H9 (cell line): Measurements from ENCODE around the gene MAS1. TPM values are rescaled to one million over a fixed set of nuclear protein-coding genes. Genes with fewer than 3 reads are reported as not detected.

ENCODE experiments used
- DNase-seq: peaks from one replicate; pipeline ENCODE4 v3.0.0-alpha.2; 2017
- H2AFZ ChIP-seq: one replicate; pipeline ENCODE4 v1.6.1; 2013; ENCODE audit warnings: mild to moderate bottlenecking, low read length, control low read depth, moderate library complexity
- H2AK5ac ChIP-seq: 2 replicates; pipeline ENCODE4 v1.6.1; 2013; ENCODE audit warnings: low read length, control low read depth, mixed read lengths; ENCODE audit not compliant: insufficient read length
- H2BK120ac ChIP-seq: one replicate; pipeline ENCODE4 v1.6.1; 2013; ENCODE audit warnings: low read depth, mild to moderate bottlenecking, low read length, control low read depth, inconsistent platforms; ENCODE audit not compliant: poor library complexity, severe bottlenecking
- H2BK12ac ChIP-seq: 2 replicates; pipeline ENCODE4 v1.6.1; 2013; ENCODE audit warnings: low read length, control low read depth, mixed read lengths, low read depth; ENCODE audit not compliant: insufficient read length
- H2BK15ac ChIP-seq: 2 replicates; pipeline ENCODE4 v1.6.1; 2013; ENCODE audit warnings: low read depth, low read length, control low read depth
- H2BK20ac ChIP-seq: one replicate; pipeline ENCODE4 v1.6.1; 2013; ENCODE audit warnings: low read depth, mild to moderate bottlenecking, low read length, control low read depth, inconsistent platforms; ENCODE audit not compliant: poor library complexity, severe bottlenecking
- H2BK5ac ChIP-seq: 2 replicates; pipeline ENCODE4 v1.6.1; 2013; ENCODE audit warnings: low read length, control low read depth, mixed read lengths; ENCODE audit not compliant: insufficient read length
- H3K14ac ChIP-seq: 2 replicates; pipeline ENCODE4 v1.6.1; 2013; ENCODE audit warnings: low read length, control low read depth; ENCODE audit not compliant: insufficient read depth
- H3K18ac ChIP-seq: 2 replicates; pipeline ENCODE4 v1.6.1; 2013; ENCODE audit warnings: low read depth, mild to moderate bottlenecking, mixed read lengths, low read length, control low read depth; ENCODE audit not compliant: insufficient read length
- H3K23ac ChIP-seq: 2 replicates; pipeline ENCODE4 v1.6.1; 2013; ENCODE audit warnings: low read length, control low read depth, mixed read lengths, low read depth; ENCODE audit not compliant: insufficient read length
- H3K23me2 ChIP-seq: 2 replicates; pipeline ENCODE4 v1.6.1; 2013; ENCODE audit warnings: low read depth, mild to moderate bottlenecking, mixed read lengths, low read length, control low read depth; ENCODE audit not compliant: insufficient read length, poor library complexity, severe bottlenecking
- H3K27ac ChIP-seq: 2 replicates; pipeline ENCODE4 v1.5.1; 2013; ENCODE audit warnings: low read length, control low read depth, mixed read lengths, low read depth; ENCODE audit not compliant: insufficient read length
- H3K27me3 ChIP-seq: 2 replicates; pipeline ENCODE4 v1.6.1; 2013; ENCODE audit warnings: low read length, control low read depth, inconsistent platforms; ENCODE audit not compliant: insufficient read depth
- H3K4ac ChIP-seq: 2 replicates; pipeline ENCODE4 v1.6.1; 2013; ENCODE audit warnings: low read depth, mild to moderate bottlenecking, control low read depth, inconsistent platforms, low read length, moderate library complexity
- H3K4me1 ChIP-seq: 2 replicates; pipeline ENCODE4 v1.6.1; 2013; ENCODE audit warnings: low read length, control low read depth, inconsistent platforms; ENCODE audit not compliant: insufficient read depth
- H3K4me2 ChIP-seq: 2 replicates; pipeline ENCODE4 v1.6.1; 2013; ENCODE audit warnings: low read length, control low read depth, mixed read lengths; ENCODE audit not compliant: insufficient read length, insufficient read depth
- H3K56ac ChIP-seq: 2 replicates; pipeline ENCODE4 v1.6.1; 2013; ENCODE audit warnings: low read depth, mild to moderate bottlenecking, mixed read lengths, low read length, control low read depth; ENCODE audit not compliant: insufficient read length
- H3K79me1 ChIP-seq: 2 replicates; pipeline ENCODE4 v1.6.1; 2013; ENCODE audit warnings: low read depth, mild to moderate bottlenecking, moderate library complexity, low read length, control low read depth, inconsistent platforms; ENCODE audit not compliant: insufficient read depth, poor library complexity, severe bottlenecking
- H3K79me2 ChIP-seq: 2 replicates; pipeline ENCODE4 v1.6.1; 2013; ENCODE audit warnings: low read length, control low read depth, inconsistent platforms; ENCODE audit not compliant: insufficient read depth
- H3K9ac ChIP-seq: 2 replicates; pipeline ENCODE4 v1.6.1; 2013; ENCODE audit warnings: low read length, control low read depth, mixed read lengths; ENCODE audit not compliant: insufficient read length; ENCODE audit errors: extremely low read depth
- H3K9me3 ChIP-seq: one replicate; pipeline ENCODE4 v1.6.1; 2013; ENCODE audit warnings: low read depth, low read length, inconsistent platforms; ENCODE audit not compliant: control insufficient read depth
- H3T11ph ChIP-seq: one replicate; pipeline ENCODE4 v1.6.1; 2013; ENCODE audit warnings: mild to moderate bottlenecking, low read length, control low read depth, inconsistent platforms
- H4K20me1 ChIP-seq: one replicate; pipeline ENCODE4 v1.6.1; 2013; ENCODE audit not compliant: control insufficient read depth, insufficient read length, insufficient read depth
- H4K5ac ChIP-seq: 2 replicates; pipeline ENCODE4 v1.6.1; 2013; ENCODE audit warnings: low read depth, mild to moderate bottlenecking, mixed read lengths, low read length, control low read depth; ENCODE audit not compliant: insufficient read length
- H4K8ac ChIP-seq: replicated peaks from 2 replicates; pipeline ENCODE4 v1.6.1; 2013; ENCODE audit warnings: low read length, control low read depth, mixed read lengths, low read depth; ENCODE audit not compliant: insufficient read length
- H4K91ac ChIP-seq: 2 replicates; pipeline ENCODE4 v1.6.1; 2013; ENCODE audit warnings: low read depth, mild to moderate bottlenecking, moderate library complexity, mixed read lengths, low read length, control low read depth; ENCODE audit not compliant: insufficient read length
- H3K27ac Mint-ChIP-seq, 3 experiments: 2 replicates in 2 of 3; 3 replicates in 1 of 3; pipeline ENCODE4 v1.8.0; 2020 to 2021; ENCODE audit warnings: mixed read lengths in 3 of 3, mild to moderate bottlenecking in 1 of 3, moderate library complexity in 1 of 3
- H3K27me3 Mint-ChIP-seq: 2 replicates; pipeline ENCODE4 v1.8.0; 2021; ENCODE audit warnings: low read depth, mild to moderate bottlenecking, moderate library complexity, mixed read lengths
- H3K36me3 Mint-ChIP-seq, 3 experiments: 2 replicates in 2 of 3; 3 replicates in 1 of 3; pipeline ENCODE4 v1.8.0; 2020 to 2021; ENCODE audit warnings: low read depth in 3 of 3, mixed read lengths in 3 of 3; ENCODE audit not compliant: insufficient read depth in 1 of 3
- H3K4me1 Mint-ChIP-seq, 2 experiments: 2 replicates each; pipeline ENCODE4 v1.8.0; 2020; ENCODE audit warnings: mixed read lengths in 2 of 2
- H3K4me3 Mint-ChIP-seq, 2 experiments: 2 replicates in 1 of 2; 3 replicates in 1 of 2; pipeline ENCODE4 v1.8.0; 2020 to 2021; ENCODE audit warnings: mild to moderate bottlenecking in 2 of 2, mixed read lengths in 2 of 2, moderate library complexity in 1 of 2
- H3K9me3 Mint-ChIP-seq, 2 experiments: 2 replicates in 1 of 2; 3 replicates in 1 of 2; pipeline ENCODE4 v1.8.0; 2020; ENCODE audit warnings: mild to moderate bottlenecking in 2 of 2, mixed read lengths in 2 of 2, moderate library complexity in 1 of 2
- WGBS: extraction: QIAGEN DNeasy Blood & Tissue Kit; methylation state at CpG from one replicate; pipeline ENCODE4 v1.1.7; 2013; ENCODE audit warnings: missing lambda C conversion rate, low lambda C conversion rate, mixed read lengths; ENCODE audit not compliant: insufficient read length; ENCODE audit errors: extremely low coverage; 5-methylcytosine and 5-hydroxymethylcytosine counted together
- total RNA-seq: library from RNA; stranded (reverse); gene quantifications from 2 replicates; pipeline ENCODE4 v1.2.1, GENCODE V29; 2021
- TF ChIP-seq, protein P1 (sequence below): fragments of 200-600 bp; sonication (generic); conservative IDR thresholded peaks from 3 replicates; pipeline ENCODE4 v1.8.0; 2021; ENCODE audit warnings: antibody characterized with exemption, mild to moderate bottlenecking

Gene MAS1
- total RNA-seq, 1 experiment from 2014 or later, result 0.02 TPM

DNA sequence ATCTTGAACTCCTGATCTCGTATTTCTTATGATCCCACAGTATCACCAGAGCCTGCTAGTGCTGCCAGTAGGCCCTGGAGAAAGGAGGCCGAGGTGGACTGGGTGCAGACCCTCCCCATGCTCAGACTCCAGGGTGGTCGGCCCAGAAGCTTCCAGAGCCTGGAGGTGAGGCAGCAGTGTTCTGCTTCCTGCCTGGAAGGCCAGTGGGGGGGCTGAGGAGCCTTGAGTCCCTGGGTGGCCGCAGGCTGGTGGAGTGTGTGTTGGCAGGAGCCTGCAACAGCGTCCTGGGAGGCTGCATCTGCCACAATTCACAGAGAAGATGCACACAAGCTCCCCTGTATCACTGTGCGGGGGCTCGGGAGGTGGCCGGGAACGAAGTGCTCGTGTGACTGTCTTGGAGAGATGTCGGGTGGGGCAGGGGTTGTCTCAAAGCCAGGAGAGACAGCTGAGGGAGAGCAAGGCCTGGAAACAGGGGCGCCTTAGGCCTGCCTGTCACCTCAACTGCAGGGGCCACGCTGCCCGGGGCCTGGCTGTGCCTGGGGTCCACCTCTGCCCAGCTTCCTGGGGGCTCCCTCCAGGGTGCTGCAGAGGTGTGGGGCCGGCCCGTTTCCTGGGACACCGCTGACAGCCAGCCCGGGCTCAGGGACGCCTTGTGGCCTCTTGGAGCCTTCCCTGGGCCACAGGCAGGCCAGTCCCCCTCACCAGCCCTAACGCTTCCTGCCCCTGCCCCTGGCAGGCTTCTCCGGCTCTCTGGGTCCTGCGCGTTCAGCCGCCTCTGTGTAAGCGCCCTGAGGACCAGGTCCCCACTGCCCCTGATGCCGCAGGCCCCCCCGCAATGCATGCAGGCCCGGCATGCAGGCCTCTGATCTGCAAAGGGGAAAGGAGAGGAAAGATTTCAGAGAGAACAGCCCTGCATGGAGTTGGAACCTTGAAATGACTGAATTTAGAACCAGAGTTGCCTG is 24.2 kb upstream of the MAS1 start:
- Histone ChIP-seq H4K8ac (no peak overlapping the region), H2BK120ac (no peak overlapping the region), H3K9me3 (no peaks in the 10 kb centered on the region), H3K4ac (no peak overlapping the region), H3K79me2 (no peaks in the 10 kb centered on the region), H2BK20ac (no peak overlapping the region), H3K4me1 (no peaks in the 10 kb centered on the region), H2AFZ (no peak overlapping the region), H2BK12ac (no peak overlapping the region), H2BK15ac (no peak overlapping the region), H3K18ac (no peak overlapping the region), H3T11ph (no peak overlapping the region), H3K9ac (no peak overlapping the region), H4K20me1 (no peaks in the 10 kb centered on the region), H3K79me1 (no peaks in the 10 kb centered on the region), H3K56ac (no peak overlapping the region), H3K23me2 (no peaks in the 10 kb centered on the region), H2BK5ac (no peak overlapping the region), H3K23ac (no peak overlapping the region), H3K4me2 (no peak overlapping the region), H4K5ac (no peak overlapping the region), H4K91ac (no peak overlapping the region), H3K14ac (peak overlapping the region; percentile 40), H3K27ac (no peak overlapping the region), H3K27me3 (no peaks in the 10 kb centered on the region), H2AK5ac (no peak overlapping the region)
- no peak overlapping the region for H3K4me3 Mint-ChIP-seq
- H3K27me3 Mint-ChIP-seq, result no peaks in the 10 kb centered on the region
- WGBS, result no CpG with 5 or more reads among the region's 28 CpGs
- TF ChIP-seq, protein P1, sequence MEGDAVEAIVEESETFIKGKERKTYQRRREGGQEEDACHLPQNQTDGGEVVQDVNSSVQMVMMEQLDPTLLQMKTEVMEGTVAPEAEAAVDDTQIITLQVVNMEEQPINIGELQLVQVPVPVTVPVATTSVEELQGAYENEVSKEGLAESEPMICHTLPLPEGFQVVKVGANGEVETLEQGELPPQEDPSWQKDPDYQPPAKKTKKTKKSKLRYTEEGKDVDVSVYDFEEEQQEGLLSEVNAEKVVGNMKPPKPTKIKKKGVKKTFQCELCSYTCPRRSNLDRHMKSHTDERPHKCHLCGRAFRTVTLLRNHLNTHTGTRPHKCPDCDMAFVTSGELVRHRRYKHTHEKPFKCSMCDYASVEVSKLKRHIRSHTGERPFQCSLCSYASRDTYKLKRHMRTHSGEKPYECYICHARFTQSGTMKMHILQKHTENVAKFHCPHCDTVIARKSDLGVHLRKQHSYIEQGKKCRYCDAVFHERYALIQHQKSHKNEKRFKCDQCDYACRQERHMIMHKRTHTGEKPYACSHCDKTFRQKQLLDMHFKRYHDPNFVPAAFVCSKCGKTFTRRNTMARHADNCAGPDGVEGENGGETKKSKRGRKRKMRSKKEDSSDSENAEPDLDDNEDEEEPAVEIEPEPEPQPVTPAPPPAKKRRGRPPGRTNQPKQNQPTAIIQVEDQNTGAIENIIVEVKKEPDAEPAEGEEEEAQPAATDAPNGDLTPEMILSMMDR, result no peak
- no peaks in the 10 kb centered on the region for H3K36me3 Mint-ChIP-seq
- no peak for DNase-seq
- peak overlapping the region in 1 of 3 experiments; percentile 92; a peak in 2 of 7 replicates for H3K27ac Mint-ChIP-seq
- peaks cover 0 to 1% of the 10 kb centered on the region in 2 experiments; a peak in 3 of 5 replicates for H3K9me3 Mint-ChIP-seq
- H3K4me1 Mint-ChIP-seq, result no peaks in the 10 kb centered on the region
